AG04450 (cell line): Measurements from ENCODE around the gene P4HA2. TPM values are rescaled to one million over a fixed set of nuclear protein-coding genes. Genes with fewer than 3 reads are reported as not detected.

ENCODE experiments used
- CTCF ChIA-PET: fragments of 300-600, 350-600 bp; formaldehyde crosslinking; extraction: SDS; loops from one replicate; lab custom pipeline; 2022; ENCODE audit warnings: antibody characterized with exemption, inconsistent platforms; lab: Charles Lee
- POLR2A ChIA-PET: fragments of 350-600 bp; formaldehyde crosslinking; extraction: SDS; loops from one replicate; lab custom pipeline; 2021; ENCODE audit warnings: antibody characterized with exemption, inconsistent platforms; lab: Yijun Ruan, JAX
- DNase-seq: peaks from one replicate; pipeline ENCODE4 v3.0.0-alpha.2; 2011; ENCODE audit warnings: low read depth, low spot score
- H3K27ac ChIP-seq: one replicate; pipeline ENCODE4 v1.5.1; 2012; ENCODE audit warnings: low read depth, low read length, control low read depth
- H3K27me3 ChIP-seq: one replicate; pipeline ENCODE4 v1.6.0; 2012; ENCODE audit warnings: low read length; ENCODE audit not compliant: control insufficient read depth, insufficient read depth
- H3K4me3 ChIP-seq: 2 replicates; pipeline ENCODE4 v1.5.1; 2011; ENCODE audit warnings: mild to moderate bottlenecking, low read depth, low read length, control low read depth
- H3K9me3 ChIP-seq: 2 replicates; pipeline ENCODE4 v1.5.1; 2012; ENCODE audit warnings: low read length; ENCODE audit not compliant: control insufficient read depth, insufficient read depth
- CTCF ChIP-seq: IDR thresholded peaks from 2 replicates; pipeline ENCODE4 v1.5.1; 2011; ENCODE audit warnings: low read depth, low read length, control low read depth, inconsistent platforms
- polyA plus RNA-seq: library from polyadenylated mRNA; depleted of rRNA; stranded (reverse); fragments of >200 nt; gene quantifications from 2 replicates; pipeline ENCODE4 v1.2.3, GENCODE V29; 2011

The P4HA2 gene
- polyA plus RNA-seq, 1 experiment: 178 TPM

DNA sequence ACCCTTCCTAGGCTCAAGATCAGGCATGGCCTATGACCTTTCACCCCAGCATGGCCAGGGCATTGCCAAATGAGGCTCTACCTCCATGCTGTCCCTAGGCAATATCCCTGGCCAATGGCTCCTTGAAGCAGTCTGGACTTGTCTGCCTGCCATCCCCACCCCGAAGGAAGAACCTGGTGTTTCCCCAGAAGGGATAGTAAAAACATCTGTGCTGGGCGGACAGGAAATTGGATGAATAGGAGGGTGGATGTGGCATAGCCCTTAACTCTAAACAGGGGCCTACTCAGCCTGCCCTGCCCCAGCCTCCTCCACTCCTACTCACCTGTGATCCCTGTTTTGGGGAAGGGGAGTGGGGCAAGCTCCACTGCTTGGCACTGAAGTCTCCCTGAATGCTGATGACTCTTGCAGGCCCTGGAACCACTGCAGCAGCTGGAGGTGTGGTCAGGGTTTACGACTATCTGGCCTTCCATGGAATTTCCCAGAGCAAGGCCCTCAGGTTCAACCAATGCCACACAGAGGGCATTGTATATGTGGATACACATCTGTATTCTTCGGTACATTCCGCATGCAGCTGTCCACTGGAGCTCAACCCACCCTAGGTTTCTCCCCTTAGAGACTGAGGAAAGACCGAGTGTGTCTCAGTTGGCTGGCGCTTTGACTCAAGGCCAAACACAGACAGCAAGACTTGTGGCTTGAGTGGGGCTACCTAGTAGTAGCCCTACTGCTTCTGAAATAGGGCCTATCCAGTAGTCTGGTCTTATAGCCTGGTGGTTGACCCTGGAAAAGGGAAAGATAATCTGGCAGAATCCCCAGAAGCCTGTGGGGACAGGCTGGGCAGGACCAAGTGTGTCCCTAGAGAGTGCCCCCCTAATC, 6.4 kb upstream of the P4HA2 start:
- TF ChIP-seq CTCF: no peak
- DNase-seq: no peak
- POLR2A ChIA-PET: no interaction called here
- no peak overlapping the region for H3K27ac ChIP-seq
- CTCF ChIA-PET: no interaction called here
- H3K9me3 ChIP-seq: no peaks in the 10 kb centered on the region
- H3K4me3 ChIP-seq: no peak overlapping the region
- peaks cover 3% of the 10 kb centered on the region for H3K27me3 ChIP-seq

- DNase-seq: no peak
- no peak overlapping the region for H3K4me3 ChIP-seq
- TF ChIP-seq CTCF: no peak
- ChIA-PET CTCF (no interaction called here), POLR2A (no interaction called here)
- H3K27me3 ChIP-seq: peaks cover 3% of the 10 kb centered on the region
- H3K9me3 ChIP-seq: no peaks in the 10 kb centered on the region
- no peak overlapping the region for H3K27ac ChIP-seq
Observed at GRCh38 chr5:132233081-132233480, 5.4 kb upstream of the P4HA2 start.

- ChIA-PET CTCF (no interaction called here), POLR2A (no interaction called here)
- Histone ChIP-seq H3K9me3 (no peaks in the 10 kb centered on the region), H3K27ac (no peak overlapping the region), H3K27me3 (peaks cover 3% of the 10 kb centered on the region), H3K4me3 (no peak overlapping the region)
- no peak for TF ChIP-seq CTCF
- DNase-seq: no peak
Observed at GRCh38 chr5:132232465-132232864, 4.8 kb upstream of the P4HA2 start.

- no peak for TF ChIP-seq CTCF
- H3K27ac ChIP-seq: no peak overlapping the region
- POLR2A ChIA-PET: no interaction called here
- H3K27me3 ChIP-seq: peaks cover 3% of the 10 kb centered on the region
- H3K9me3 ChIP-seq: no peaks in the 10 kb centered on the region
- CTCF ChIA-PET: no interaction called here
- DNase-seq: no peak
- no peak overlapping the region for H3K4me3 ChIP-seq
Observed at GRCh38 chr5:132230871-132231270, 3.2 kb upstream of the P4HA2 start.

GRCh38 chr5:132229236-132229635, 1.6 kb upstream of the P4HA2 start:
- H3K27ac ChIP-seq: no peak overlapping the region
- POLR2A ChIA-PET: no interaction called here

More at GRCh38 chr5:132229236-132229635, 1.6 kb upstream of the P4HA2 start:
- peaks cover 3% of the 10 kb centered on the region for H3K27me3 ChIP-seq
- TF ChIP-seq CTCF: no peak
- no peak overlapping the region for H3K4me3 ChIP-seq
- CTCF ChIA-PET: interaction anchor here (1.0 to 10.1 kb wide), 2 partner anchors 9 to 49 kb away, joined by 3 to 84 read pairs; no protein-coding TSS in a partner anchor
- DNase-seq: no peak
- no peaks in the 10 kb centered on the region for H3K9me3 ChIP-seq
